CD1c-positive myeloid dendritic cell (primary cell): ENCODE measurements around the gene NUTM2G.
"Not testable (repeated sequence)": the region's sequence is repeated elsewhere in the genome, so short reads cannot be mapped to it uniquely, and the experiment has no call there.

ENCODE experiments used
- DNase-seq: peaks from one replicate; pipeline ENCODE4 v3.0.0-alpha.2; 2016; ENCODE audit errors: extremely low spot score

NUTM2G gene

GRCh38 chr9:96928543-96928942 is at the start of gene NUTM2G:
TSS of gene NUTM2G (plus strand) at chr9:96928843. CDS start at chr9:96929025, 182 bp downstream.
- not testable (repeated sequence) for DNase-seq

GRCh38 chr9:96883922-96884321 is 44.7 kb upstream of the NUTM2G start:
- no peak for DNase-seq

GRCh38 chr9:96884443-96884842 is 44.2 kb upstream of the NUTM2G start:
- DNase-seq, result no peak

- no peak for DNase-seq
Measured at GRCh38 chr9:96885424-96885823, 43.2 kb upstream of the NUTM2G start.

GRCh38 chr9:96888591-96888990 is 40.1 kb upstream of the NUTM2G start:
- DNase-seq, result no peak

GRCh38 chr9:96892131-96892530 is 36.5 kb upstream of the NUTM2G start:
- no peak for DNase-seq

GRCh38 chr9:96900010-96900409 is 28.6 kb upstream of the NUTM2G start:
- not testable (repeated sequence) for DNase-seq

GRCh38 chr9:96904947-96905722 is 23.5 kb upstream of the NUTM2G start:
- DNase-seq, result not testable (repeated sequence)

GRCh38 chr9:96908479-96908878 is 20.2 kb upstream of the NUTM2G start:
- DNase-seq, result not testable (repeated sequence)

GRCh38 chr9:96915539-96915938 is 13.1 kb upstream of the NUTM2G start:
- DNase-seq, result not testable (repeated sequence)

GRCh38 chr9:96916531-96916930 is 12.1 kb upstream of the NUTM2G start:
- DNase-seq, result not testable (repeated sequence)

- DNase-seq, result not testable (repeated sequence)
Measured at GRCh38 chr9:96918550-96918949, 10.1 kb upstream of the NUTM2G start.

- DNase-seq, result not testable (repeated sequence)
Measured at GRCh38 chr9:96920803-96921202, 7.8 kb upstream of the NUTM2G start.

- DNase-seq, result not testable (repeated sequence)
Measured at GRCh38 chr9:96925587-96925986, 3.1 kb upstream of the NUTM2G start.

GRCh38 chr9:96931665-96932064 is 3.0 kb downstream of the NUTM2G start:
- not testable (repeated sequence) for DNase-seq

- DNase-seq, result not testable (repeated sequence)
Measured at GRCh38 chr9:96934097-96934496, 5.5 kb downstream of the NUTM2G start.

GRCh38 chr9:96934706-96935105 is 6.1 kb downstream of the NUTM2G start:
- not testable (repeated sequence) for DNase-seq

- not testable (repeated sequence) for DNase-seq
Measured at GRCh38 chr9:96935401-96935800, 6.8 kb downstream of the NUTM2G start.

GRCh38 chr9:96937442-96937841 is 8.8 kb downstream of the NUTM2G start:
- not testable (repeated sequence) for DNase-seq

- DNase-seq, result not testable (repeated sequence)
Measured at GRCh38 chr9:96938957-96939665, 10.5 kb downstream of the NUTM2G start.

- DNase-seq, result not testable (repeated sequence)
Measured at GRCh38 chr9:96940982-96941381, 12.3 kb downstream of the NUTM2G start.

- DNase-seq, result not testable (repeated sequence)
Measured at GRCh38 chr9:96941628-96942027, 13.0 kb downstream of the NUTM2G start.

- not testable (repeated sequence) for DNase-seq
Measured at GRCh38 chr9:96942181-96942580, 13.5 kb downstream of the NUTM2G start.
